A172 (cell line): Measurements from ENCODE around the gene SPATA32. TPM values are rescaled to one million over a fixed set of nuclear protein-coding genes. Genes with fewer than 3 reads are reported as not detected.

Source experiments
- DNase-seq: peaks from one replicate; pipeline ENCODE4 v3.0.0-alpha.2; 2015; ENCODE audit warnings: low spot score
- total RNA-seq: library from RNA; depleted of rRNA; stranded (reverse); fragments of >200 nt; shearing (Covaris generic); gene quantifications from 2 replicates; pipeline ENCODE4 v1.2.3, GENCODE V29; 2014

The SPATA32 gene
- total RNA-seq, 1 experiment from 2014 or later, result not detected

- no peak for DNase-seq
Observed at GRCh38 chr17:45246861-45247428, 14.9 kb downstream of the SPATA32 start.

- DNase-seq, result no peak
Observed at GRCh38 chr17:45246338-45246737, 15.6 kb downstream of the SPATA32 start.

- no peak for DNase-seq
Observed at GRCh38 chr17:45244725-45245656, 16.9 kb downstream of the SPATA32 start.

GRCh38 chr17:45243750-45244149, 18.1 kb downstream of the SPATA32 start:
- no peak for DNase-seq

- DNase-seq, result no peak
Observed at GRCh38 chr17:45242029-45242414, 19.9 kb downstream of the SPATA32 start.

- DNase-seq, result no peak
Observed at GRCh38 chr17:45241328-45242028, 20.4 kb downstream of the SPATA32 start.

- DNase-seq, result no peak
Observed at GRCh38 chr17:45240905-45241327, 21.0 kb downstream of the SPATA32 start.

GRCh38 chr17:45238155-45238774, 23.6 kb downstream of the SPATA32 start:
- no peak for DNase-seq

- no peak for DNase-seq
Observed at GRCh38 chr17:45237686-45238085, 24.2 kb downstream of the SPATA32 start.

- DNase-seq, result no peak
Observed at GRCh38 chr17:45236282-45236606, 25.6 kb downstream of the SPATA32 start.

GRCh38 chr17:45235416-45236281, 26.2 kb downstream of the SPATA32 start:
- peak; percentile 75 for DNase-seq

GRCh38 chr17:45234641-45235415, 27.1 kb downstream of the SPATA32 start:
- DNase-seq, result no peak

GRCh38 chr17:45233423-45233924, 28.4 kb downstream of the SPATA32 start:
- DNase-seq, result no peak

GRCh38 chr17:45232514-45233422, 29.1 kb downstream of the SPATA32 start:
- no peak for DNase-seq

- DNase-seq, result no peak
Observed at GRCh38 chr17:45231481-45232116, 30.3 kb downstream of the SPATA32 start.

GRCh38 chr17:45230787-45231480, 31.0 kb downstream of the SPATA32 start:
- DNase-seq, result peak; percentile 84

GRCh38 chr17:45230410-45230786, 31.5 kb downstream of the SPATA32 start:
- DNase-seq, result no peak
